Neural crest cell (in vitro differentiated cells): ENCODE results near the gene KIAA0825. TPM values are rescaled to one million over a fixed set of nuclear protein-coding genes. Genes with fewer than 3 reads are reported as not detected.

Experiments used
- DNase-seq: peaks from one replicate; pipeline ENCODE4 v3.0.0; 2021; ENCODE audit warnings: low read depth, mixed read lengths, low spot score
- H3K27ac Mint-ChIP-seq: one replicate; pipeline ENCODE4 v1.8.0; 2021; ENCODE audit warnings: mild to moderate bottlenecking, mixed read lengths; ENCODE audit not compliant: unreplicated experiment
- H3K27me3 Mint-ChIP-seq: 2 replicates; pipeline ENCODE4 v1.8.0; 2021; ENCODE audit warnings: low read depth, mild to moderate bottlenecking, mixed read lengths
- H3K36me3 Mint-ChIP-seq: 2 replicates; pipeline ENCODE4 v1.8.0; 2021; ENCODE audit warnings: low read depth, mild to moderate bottlenecking, mixed read lengths
- H3K4me1 Mint-ChIP-seq: 2 replicates; pipeline ENCODE4 v1.8.0; 2021; ENCODE audit warnings: mixed read lengths
- H3K4me3 Mint-ChIP-seq: one replicate; pipeline ENCODE4 v1.8.0; 2021; ENCODE audit warnings: mild to moderate bottlenecking, mixed read lengths
- H3K9me3 Mint-ChIP-seq: 2 replicates; pipeline ENCODE4 v1.8.0; 2021; ENCODE audit warnings: mixed read lengths
- CTCF ChIP-seq: fragments of 200-600 bp; sonication (generic); conservative IDR thresholded peaks from 2 replicates; pipeline ENCODE4 v1.5.0; 2021; ENCODE audit warnings: antibody characterized with exemption, mild to moderate bottlenecking
- total RNA-seq: library from RNA; stranded (reverse); gene quantifications from 2 replicates; pipeline ENCODE4 v1.2.1, GENCODE V29; 2021

The KIAA0825 gene
- total RNA-seq, 1 donor from 2014 or later = 3.5 TPM

- Mint-ChIP-seq H3K27me3 (no peaks in the 10 kb centered on the region), H3K4me3 (no peak overlapping the region), H3K36me3 (no peaks in the 10 kb centered on the region), H3K4me1 (no peaks in the 10 kb centered on the region), H3K9me3 (peaks cover 4% of the 10 kb centered on the region), H3K27ac (no peak overlapping the region)
- DNase-seq = no peak
- TF ChIP-seq CTCF = no peak
Observed at GRCh38 chr5:94276048-94276447, 342.4 kb downstream of the KIAA0825 start.

DNA sequence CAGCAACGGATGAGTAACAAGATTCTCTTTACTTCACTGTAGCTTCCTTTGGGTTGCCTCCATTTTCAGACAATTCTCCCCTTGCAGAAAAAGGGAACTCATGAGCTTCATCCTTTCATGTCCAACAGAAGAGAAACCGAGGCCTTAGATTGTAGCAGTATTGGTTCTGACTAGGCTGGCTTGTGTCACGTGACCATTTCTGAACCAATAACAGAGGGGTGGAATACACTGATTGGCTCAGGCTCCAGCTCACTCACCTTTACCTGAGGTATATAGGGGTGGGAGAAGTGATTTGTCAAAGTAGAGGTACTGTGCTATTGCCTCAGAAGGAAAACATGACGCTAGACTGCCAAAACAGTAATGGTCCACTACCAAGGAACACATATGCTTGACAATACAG lies 343.7 kb downstream of the KIAA0825 start:
- TF ChIP-seq CTCF = no peak
- Mint-ChIP-seq H3K4me1 (no peaks in the 10 kb centered on the region), H3K27me3 (no peaks in the 10 kb centered on the region), H3K36me3 (peaks cover under 1% of the 10 kb centered on the region), H3K9me3 (peaks cover 5% of the 10 kb centered on the region), H3K27ac (no peak overlapping the region), H3K4me3 (no peak overlapping the region)
- DNase-seq = no peak

DNA sequence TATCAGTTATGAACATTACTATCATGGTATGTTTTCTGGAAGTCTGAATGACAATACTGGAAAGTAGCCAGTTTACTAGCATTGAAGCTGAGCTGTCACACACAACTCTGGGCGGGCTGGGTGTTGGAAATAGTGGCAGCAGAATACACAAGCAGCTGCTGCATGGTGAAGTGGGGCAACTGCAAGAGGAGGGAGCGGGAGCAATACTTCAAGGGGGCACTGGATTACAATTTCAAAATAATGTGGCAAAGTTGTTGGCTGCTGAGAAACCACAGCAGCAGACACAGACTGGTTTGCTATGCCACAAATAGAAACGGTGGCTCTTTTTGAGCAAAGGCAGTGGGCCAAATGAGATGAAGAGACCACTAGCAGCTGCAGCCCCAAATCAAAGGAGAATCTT lies 350.2 kb downstream of the KIAA0825 start:
- Mint-ChIP-seq H3K4me3 (no peak overlapping the region), H3K27ac (no peak overlapping the region), H3K9me3 (peaks cover 8% of the 10 kb centered on the region), H3K4me1 (no peaks in the 10 kb centered on the region), H3K27me3 (no peaks in the 10 kb centered on the region), H3K36me3 (peaks cover 4% of the 10 kb centered on the region)
- no peak for TF ChIP-seq CTCF
- DNase-seq = no peak

DNA sequence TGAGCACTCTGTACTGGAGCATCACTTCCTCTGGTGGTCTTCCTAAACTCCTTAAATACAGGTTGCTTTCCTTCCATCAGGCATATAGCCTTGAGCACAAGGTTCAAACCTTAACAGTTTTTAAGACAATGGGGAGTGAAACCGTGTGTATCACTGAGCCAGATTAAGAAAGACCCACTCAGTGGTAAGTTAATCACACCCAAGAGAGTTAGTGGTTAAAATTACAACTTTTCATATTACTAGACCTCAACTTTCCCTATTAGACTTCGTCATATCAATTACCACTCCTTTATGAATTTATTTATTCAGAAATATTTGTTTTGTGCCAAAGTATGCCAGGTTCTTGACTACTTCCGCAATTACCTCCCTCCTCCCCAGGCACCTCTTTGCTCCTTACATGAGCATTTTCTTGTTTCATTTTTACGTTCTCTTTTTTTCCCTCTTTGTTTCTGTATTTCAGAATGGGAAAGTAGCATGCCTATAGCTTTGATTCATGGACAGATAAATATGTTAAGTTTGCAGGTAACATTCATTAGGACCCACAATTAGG lies 351.0 kb downstream of the KIAA0825 start:
- Mint-ChIP-seq H3K27ac (no peak overlapping the region), H3K4me3 (no peak overlapping the region), H3K36me3 (peaks cover 4% of the 10 kb centered on the region), H3K4me1 (no peaks in the 10 kb centered on the region), H3K27me3 (no peaks in the 10 kb centered on the region), H3K9me3 (peaks cover 8% of the 10 kb centered on the region)
- DNase-seq = no peak
- TF ChIP-seq CTCF = no peak

GRCh38 chr5:94266170-94266569 lies 352.2 kb downstream of the KIAA0825 start:
- no peaks in the 10 kb centered on the region for H3K27me3 Mint-ChIP-seq
- H3K4me1 Mint-ChIP-seq = no peaks in the 10 kb centered on the region
- no peak overlapping the region for H3K27ac Mint-ChIP-seq
- H3K36me3 Mint-ChIP-seq = peaks cover 4% of the 10 kb centered on the region
- DNase-seq = no peak
- no peak overlapping the region for H3K4me3 Mint-ChIP-seq
- no peak for TF ChIP-seq CTCF
- peaks cover 5% of the 10 kb centered on the region for H3K9me3 Mint-ChIP-seq
